K562 (cell line): ENCODE results near the gene FHIT. TPM values are rescaled to one million over a fixed set of nuclear protein-coding genes. Genes with fewer than 3 reads are reported as not detected.

Experiments used
- ATAC-seq: fragments of 200-7000 bp; cut with Tn5 transposase; 3 replicates; pipeline ENCODE4 v1.9.1; 2020; ENCODE audit warnings: moderate library complexity
- BruUV-seq: library from RNA; stranded (reverse); fragments of 400-500 nt; replicated peaks from 2 replicates; lab custom pipeline; 2021; lab: Mats Ljungman, UMichigan
- CTCF ChIA-PET: fragments of 300-600 bp; formaldehyde crosslinking; extraction: SDS; loops from one replicate; lab custom pipeline; 2021; ENCODE audit warnings: low intra/inter-chr PET ratio; lab: Yijun Ruan, JAX
- POLR2A ChIA-PET: fragments of 300-600, 350-650 bp; sonication (Branson Sonifier 250); formaldehyde crosslinking; extraction: SDS; loops from one replicate; lab custom pipeline; 2021; ENCODE audit warnings: antibody characterized with exemption, inconsistent platforms; lab: Yijun Ruan, JAX
- DNase-seq, 4 experiments: peaks; one replicate each; pipeline versions ENCODE4 v3.0.0 to v3.0.0-alpha.2; 2011 to 2018; ENCODE audit warnings: low spot score in 3 of 4, mixed read lengths in 3 of 4; ENCODE audit errors: extremely low read depth in 1 of 4
- FAIRE-seq: peaks from 2 replicates; lab custom pipeline; 2011; peaks lifted over from hg19 to GRCh38; lab: Jason Lieb, UNC
- H2AFZ ChIP-seq: 2 replicates; pipeline ENCODE4 v1.6.0; 2011; ENCODE audit warnings: low read depth, low read length, control low read depth, inconsistent platforms
- H3K27ac ChIP-seq: fragments of 200-600 bp; 3 replicates; pipeline ENCODE4 v1.8.0; 2011; ENCODE audit warnings: low read depth, mild to moderate bottlenecking, control low read depth, inconsistent platforms, low read length, moderate library complexity, mixed read lengths; ENCODE audit errors: extremely low read depth
- H3K27me3 ChIP-seq, 2 experiments: fragments of 300-600 bp in 1 of 2; 2 replicates in 1 of 2; 3 replicates in 1 of 2; pipeline versions ENCODE4 v1.6.0 to v1.8.0; 2011; ENCODE audit warnings: inconsistent platforms in 2 of 2, low read length in 2 of 2, mild to moderate bottlenecking in 1 of 2, mixed read lengths in 1 of 2, moderate library complexity in 1 of 2; ENCODE audit not compliant: control insufficient read depth in 2 of 2, insufficient read depth in 2 of 2
- H3K36me3 ChIP-seq: fragments of 300-600 bp; 3 replicates; pipeline ENCODE4 v1.8.0; 2011; ENCODE audit warnings: mild to moderate bottlenecking, low read length, inconsistent platforms; ENCODE audit not compliant: control insufficient read depth, insufficient read depth
- H3K4me1 ChIP-seq, 2 experiments: fragments of 200-600 bp in 1 of 2; replicated peaks in 1 of 2; 2 replicates in 1 of 2; 3 replicates in 1 of 2; pipeline versions ENCODE4 v1.5.1 to v1.8.0; 2011; ENCODE audit warnings: inconsistent platforms in 2 of 2, low read length in 2 of 2, mild to moderate bottlenecking in 1 of 2, mixed read lengths in 1 of 2, moderate library complexity in 1 of 2; ENCODE audit not compliant: control insufficient read depth in 2 of 2, insufficient read depth in 2 of 2
- H3K4me2 ChIP-seq: 2 replicates; pipeline ENCODE4 v1.6.1; 2011; ENCODE audit warnings: low read length, control low read depth, inconsistent platforms, mixed read lengths; ENCODE audit not compliant: insufficient read depth
- H3K4me3 ChIP-seq: fragments of 200-600 bp; sonication (generic), shearing (Covaris generic); 2 replicates; pipeline ENCODE4 v1.5.1; 2016; ENCODE audit warnings: control low read depth, inconsistent platforms
- H3K79me2 ChIP-seq: fragments of 200-600 bp; 3 replicates; pipeline ENCODE4 v1.8.0; 2011; ENCODE audit warnings: low read length, inconsistent platforms; ENCODE audit not compliant: control insufficient read depth, insufficient read depth
- H3K9ac ChIP-seq, 2 experiments: 2 replicates each; pipeline versions ENCODE4 v1.6.0 to v1.6.1; 2011; ENCODE audit warnings: low read depth in 2 of 2, low read length in 2 of 2, control low read depth in 1 of 2, inconsistent platforms in 1 of 2, mild to moderate bottlenecking in 1 of 2, mixed read lengths in 1 of 2; ENCODE audit not compliant: insufficient read depth in 1 of 2
- H3K9me1 ChIP-seq: one replicate; pipeline ENCODE4 v1.6.0; 2011; ENCODE audit warnings: inconsistent platforms, mild to moderate bottlenecking, low read length, moderate library complexity; ENCODE audit not compliant: control insufficient read depth, insufficient read depth
- H3K9me3 ChIP-seq: replicated peaks from 2 replicates; pipeline ENCODE4 v1.5.1; 2011; ENCODE audit warnings: low read depth, low read length, inconsistent platforms; ENCODE audit not compliant: control insufficient read depth, insufficient read depth
- H4K20me1 ChIP-seq: replicated peaks from 2 replicates; pipeline ENCODE4 v1.6.1; 2011; ENCODE audit warnings: low read length, inconsistent platforms, mixed read lengths; ENCODE audit not compliant: control insufficient read depth, insufficient read depth
- ARID1B ChIP-seq: fragments of 450-650 bp; IDR thresholded peaks from 2 replicates; pipeline ENCODE4 v1.6.1; 2016; ENCODE audit warnings: antibody characterized with exemption, mild to moderate bottlenecking, inconsistent platforms
- ARID2 ChIP-seq: fragments of 450-650 bp; IDR thresholded peaks from 2 replicates; pipeline ENCODE4 v1.6.1; 2017; ENCODE audit warnings: antibody characterized with exemption, mild to moderate bottlenecking
- ASH1L ChIP-seq: fragments of 450-650 bp; IDR thresholded peaks from 2 replicates; pipeline ENCODE4 v1.6.1; 2018; ENCODE audit warnings: borderline replicate concordance, mild to moderate bottlenecking, low read depth; ENCODE audit not compliant: partially characterized antibody
- CHD2 ChIP-seq: IDR thresholded peaks from 2 replicates; pipeline ENCODE4 v1.6.1; 2011; ENCODE audit warnings: low read depth, low read length
- CREBBP ChIP-seq: IDR thresholded peaks from one replicate; pipeline ENCODE4 v1.6.1; 2012; ENCODE audit warnings: low read depth, mild to moderate bottlenecking, control low read depth, inconsistent platforms, low read length
- DPF2 ChIP-seq: fragments of 450-650 bp; IDR thresholded peaks from 2 replicates; pipeline ENCODE4 v1.6.1; 2016
- HDGF ChIP-seq: fragments of 450-650 bp; IDR thresholded peaks from 2 replicates; pipeline ENCODE4 v1.6.1; 2016
- HES1 ChIP-seq: fragments of 450-650 bp; IDR thresholded peaks from 2 replicates; pipeline ENCODE4 v1.6.1; 2016; ENCODE audit warnings: low read depth, mild to moderate bottlenecking, moderate library complexity
- MEF2A ChIP-seq: IDR thresholded peaks from 2 replicates; pipeline ENCODE4 v1.6.1; 2011; ENCODE audit warnings: low read depth, mild to moderate bottlenecking, low read length, moderate library complexity; ENCODE audit not compliant: control insufficient read depth
- PHB2 ChIP-seq: fragments of 450-650 bp; IDR thresholded peaks from 2 replicates; pipeline ENCODE4 v1.6.1; 2017; ENCODE audit warnings: low read depth
- PRMT5 ChIP-seq: sonication (generic); formaldehyde crosslinking; IDR thresholded peaks from 2 replicates; pipeline ENCODE4 v1.5.0; 2020; ENCODE audit warnings: missing genetic modification reagents
- RBM15 ChIP-seq: fragments of 200-400 bp; formaldehyde crosslinking; IDR thresholded peaks from 2 replicates; pipeline ENCODE4 v1.6.1; 2018; ENCODE audit warnings: mild to moderate bottlenecking, low read length, moderate library complexity; ENCODE audit not compliant: insufficient read depth
- SIN3A ChIP-seq, 2 experiments: fragments of 150-350 bp in 1 of 2; IDR thresholded peaks; 2 replicates each; pipeline ENCODE4 v1.6.1; 2011 to 2016; ENCODE audit warnings: borderline replicate concordance in 2 of 2, low read depth in 2 of 2, low read length in 2 of 2, mild to moderate bottlenecking in 2 of 2, moderate library complexity in 2 of 2; ENCODE audit not compliant: control insufficient read depth in 1 of 2
- SMARCC2 ChIP-seq: fragments of 450-650 bp; IDR thresholded peaks from 2 replicates; pipeline ENCODE4 v1.6.1; 2017; ENCODE audit warnings: antibody characterized with exemption, moderate library complexity, mild to moderate bottlenecking, low read depth
- TSC22D4 ChIP-seq: fragments of 450-650 bp; IDR thresholded peaks from 2 replicates; pipeline ENCODE4 v1.6.1; 2016; ENCODE audit warnings: missing genetic modification characterization, missing biosample characterization, control low read depth
- ZNF140 ChIP-seq: fragments of 250-450 bp; sonication (Bioruptor Pico); IDR thresholded peaks from 2 replicates; pipeline ENCODE4 v1.8.0; 2021; ENCODE audit warnings: moderate library complexity, mild to moderate bottlenecking, inconsistent platforms
- ZNF274 ChIP-seq: IDR thresholded peaks from 2 replicates; pipeline ENCODE4 v1.6.1; 2011; ENCODE audit warnings: low read depth, mild to moderate bottlenecking, low read length, moderate library complexity, borderline replicate concordance
- ZNF586 ChIP-seq: fragments of 450-650 bp; formaldehyde crosslinking; conservative IDR thresholded peaks from 2 replicates; pipeline ENCODE4 v1.4.0; 2020; ENCODE audit warnings: mild to moderate bottlenecking, moderate library complexity
- WGBS: fragments of 100-300 bp; shearing (Covaris generic); methylation state at CpG from one replicate; pipeline ENCODE4 v1.1.6; 2016; ENCODE audit warnings: low coverage, mixed read lengths; ENCODE audit not compliant: insufficient coverage; ENCODE audit errors: missing lambda C conversion rate; 5-methylcytosine and 5-hydroxymethylcytosine counted together
- in situ Hi-C: fragments of 300-500 bp; cut with MboI; formaldehyde crosslinking; loops from 4 replicates; pipeline ENCODE4 v1.15.0; 2018; ENCODE audit warnings: inconsistent platforms, mixed read lengths
- intact Hi-C: fragments of 100-400 bp; cut with micrococcal nuclease; formaldehyde crosslinking; loops from 2 replicates; pipeline ENCODE4 v1.14.2; 2022
- polyA plus RNA-seq, 8 experiments: library from polyadenylated mRNA; depleted of rRNA in 4 of 8; stranded (reverse) in 5 of 8; unstranded in 3 of 8; fragments of >200 nt; fragmentation: Nextera tagmentation in 2 of 8; fragmentation: Illumina TruSeq in 1 of 8; extraction: Ambion mirVana in 2 of 8; extraction: Trizol in 1 of 8; gene quantifications; 2 replicates each; pipeline versions ENCODE4 v1.2.1 to v1.2.3, GENCODE V29; 2011 to 2014; ENCODE audit warnings: inconsistent platforms in 1 of 8, missing spikeins in 1 of 8
- total RNA-seq, 7 experiments: library from RNA; depleted of rRNA in 6 of 7; stranded (reverse); fragments of >200 nt in 6 of 7; fragmentation: Illumina TruSeq in 2 of 7; extraction: Trizol in 2 of 7; gene quantifications; 2 replicates each; pipeline versions ENCODE4 v1.2.1 to v1.2.3, GENCODE V29; 2011 to 2021; ENCODE audit warnings: low replicate concordance in 1 of 7
- TF ChIP-seq, protein P1 (sequence below): fragments of 450-650 bp; IDR thresholded peaks from 2 replicates; pipeline ENCODE4 v1.6.1; 2016

Gene FHIT
- total and polyA plus RNA-seq, 9 of the 15 experiments (the other 6 are each of a cell fraction or from before 2014, with no cell fraction given) = 1.7 to 9.1 (median 4.3) TPM

- in situ Hi-C loops (no loop called here), intact Hi-C loops (no loop called here)
- H3K36me3 ChIP-seq = no peaks in the 10 kb centered on the region
- no peaks in the 10 kb centered on the region for H3K9me1 ChIP-seq
- no peak for FAIRE-seq
- 0% methylated on average over 3 of the region's 9 CpGs for WGBS
- no peak overlapping the region for H3K9ac ChIP-seq
- ChIA-PET CTCF (no interaction called here), POLR2A (no interaction called here)
- no peak for ATAC-seq
- TF ChIP-seq CREBBP (no peak), ZNF140 (CRISPR knock-in tag) (no peak), ASH1L (no peak), SIN3A (IDR thresholded peaks at IDR 0.05; ENCODE audit: borderline replicate concordance in 2 of 2, control insufficient read depth in 1 of 2, low read depth in 2 of 2, low read length in 2 of 2) (no peak), RBM15 (no peak)
- no peaks in the 10 kb centered on the region for H3K4me1 ChIP-seq
- H3K4me2 ChIP-seq = no peak overlapping the region
- H2AFZ ChIP-seq = no peak overlapping the region
- H3K4me3 ChIP-seq = no peak overlapping the region
- DNase-seq = no peak
- no peak overlapping the region for H3K27ac ChIP-seq
- no peaks in the 10 kb centered on the region for H4K20me1 ChIP-seq
- H3K79me2 ChIP-seq = no peaks in the 10 kb centered on the region
- no peaks in the 10 kb centered on the region for H3K27me3 ChIP-seq
- no TSS peak for BruUV-seq
- no peaks in the 10 kb centered on the region for H3K9me3 ChIP-seq
These were observed 677.8 kb downstream of the FHIT start for GRCh38 chr3:60573494-60573893.

- DNase-seq (no peak), FAIRE-seq (no peak), ATAC-seq (no peak)
- H3K9me1 ChIP-seq = no peaks in the 10 kb centered on the region
- WGBS = 14% methylated on average over 2 of the region's 2 CpGs
- no peak overlapping the region for H2AFZ ChIP-seq
- H3K27ac ChIP-seq = no peak overlapping the region
- H3K9me3 ChIP-seq = no peaks in the 10 kb centered on the region
- no peaks in the 10 kb centered on the region for H3K36me3 ChIP-seq
- no peak overlapping the region for H3K4me3 ChIP-seq
- in situ Hi-C loops = no loop called here
- CTCF ChIA-PET = no interaction called here
- no TSS peak for BruUV-seq
- no peaks in the 10 kb centered on the region for H3K27me3 ChIP-seq
- H4K20me1 ChIP-seq = no peaks in the 10 kb centered on the region
- H3K79me2 ChIP-seq = no peaks in the 10 kb centered on the region
- H3K4me2 ChIP-seq = no peak overlapping the region
- POLR2A ChIA-PET = no interaction called here
- no peaks in the 10 kb centered on the region for H3K4me1 ChIP-seq
- intact Hi-C loops = no loop called here
- H3K9ac ChIP-seq = no peak overlapping the region
- TF ChIP-seq PHB2 (no peak), ZNF586 (CRISPR knock-in tag) (no peak), ZNF274 (no peak), ARID2 (no peak), SMARCC2 (no peak), ARID1B (no peak), DPF2 (no peak), HDGF (no peak), PRMT5 (CRISPR knock-in tag) (no peak), CHD2 (no peak), TSC22D4 (tag) (no peak), HES1 (no peak), MEF2A (no peak)
- TF ChIP-seq, protein P1, sequence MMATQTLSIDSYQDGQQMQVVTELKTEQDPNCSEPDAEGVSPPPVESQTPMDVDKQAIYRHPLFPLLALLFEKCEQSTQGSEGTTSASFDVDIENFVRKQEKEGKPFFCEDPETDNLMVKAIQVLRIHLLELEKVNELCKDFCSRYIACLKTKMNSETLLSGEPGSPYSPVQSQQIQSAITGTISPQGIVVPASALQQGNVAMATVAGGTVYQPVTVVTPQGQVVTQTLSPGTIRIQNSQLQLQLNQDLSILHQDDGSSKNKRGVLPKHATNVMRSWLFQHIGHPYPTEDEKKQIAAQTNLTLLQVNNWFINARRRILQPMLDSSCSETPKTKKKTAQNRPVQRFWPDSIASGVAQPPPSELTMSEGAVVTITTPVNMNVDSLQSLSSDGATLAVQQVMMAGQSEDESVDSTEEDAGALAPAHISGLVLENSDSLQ = no peak
These were observed 679.7 kb downstream of the FHIT start for GRCh38 chr3:60571511-60571910.
